Esophagus squamous epithelium (tissue), 5 donors: ENCODE data around the gene FAM222A. TPM values are rescaled to one million over a fixed set of nuclear protein-coding genes. Genes with fewer than 3 reads are reported as not detected.

Experiments
- DNase-seq: peaks from one replicate; lab custom pipeline; 2025; lab: John Stamatoyannopoulos, UW
- H3K27ac ChIP-seq, 4 donors: fragments of 200-600 bp; sonication (generic); one replicate each; pipeline ENCODE4 v1.5.1; 2016 to 2019; ENCODE audit warnings: mild to moderate bottlenecking in 1 of 4
- H3K27me3 ChIP-seq, 4 donors: fragments of 200-600 bp; sonication (generic); 1 replicate in 3 of 4; 2 replicates in 1 of 4; pipeline versions ENCODE4 v1.5.1 to v1.6.0; 2017 to 2021; ENCODE audit warnings: antibody characterized with exemption in 1 of 4
- H3K36me3 ChIP-seq, 3 donors: fragments of 200-600 bp; sonication (generic); one replicate each; pipeline ENCODE4 v1.5.1; 2016 to 2019
- H3K4me1 ChIP-seq, 3 donors: fragments of 200-600 bp; sonication (generic); one replicate each; pipeline ENCODE4 v1.5.1; 2017 to 2019
- H3K4me3 ChIP-seq, 4 donors: fragments of 200-600 bp; sonication (generic); 1 replicate in 3 of 4; 2 replicates in 1 of 4; pipeline ENCODE4 v1.5.1; 2016 to 2019; ENCODE audit warnings: mild to moderate bottlenecking in 2 of 4, moderate library complexity in 1 of 4
- H3K9me3 ChIP-seq, 3 donors: fragments of 200-600 bp; sonication (generic); one replicate each; pipeline ENCODE4 v1.5.1; 2016 to 2019
- POLR2A ChIP-seq, 4 donors: fragments of 450-650 bp; IDR thresholded peaks; one replicate each; pipeline ENCODE4 v1.6.1; 2017; ENCODE audit warnings: antibody characterized with exemption in 4 of 4, mild to moderate bottlenecking in 4 of 4, moderate library complexity in 3 of 4
- WGBS, 2 donors: methylation state at CpG; one replicate each; pipeline ENCODE4 v1.1.5; 2018; 5-methylcytosine and 5-hydroxymethylcytosine counted together
- intact Hi-C: fragments of 100-400 bp; cut with DNase I; formaldehyde crosslinking; loops from one replicate; pipeline ENCODE4 v1.15.0; 2022
- total RNA-seq, 4 donors: library from RNA; depleted of rRNA; stranded (reverse); fragments of >200 nt; gene quantifications; one replicate each; pipeline ENCODE4 v1.1.0, GENCODE V29; 2016
- TF ChIP-seq, protein P1 (sequence below), 6 experiments: fragments of 450-650 bp in 4 of 6; fragments of 200-600 bp in 2 of 6; sonication (generic) in 2 of 6; IDR thresholded peaks; one replicate each; pipeline ENCODE4 v1.5.1; 2016 to 2019; ENCODE audit warnings: antibody characterized with exemption in 6 of 6, mild to moderate bottlenecking in 4 of 6, moderate library complexity in 4 of 6
- donor health status: DM: yes; HTN: yes; CAD: no.

The FAM222A gene
- total RNA-seq, 4 donors from 2014 or later = 0.57 to 9.3 (median 5.0) TPM

DNA sequence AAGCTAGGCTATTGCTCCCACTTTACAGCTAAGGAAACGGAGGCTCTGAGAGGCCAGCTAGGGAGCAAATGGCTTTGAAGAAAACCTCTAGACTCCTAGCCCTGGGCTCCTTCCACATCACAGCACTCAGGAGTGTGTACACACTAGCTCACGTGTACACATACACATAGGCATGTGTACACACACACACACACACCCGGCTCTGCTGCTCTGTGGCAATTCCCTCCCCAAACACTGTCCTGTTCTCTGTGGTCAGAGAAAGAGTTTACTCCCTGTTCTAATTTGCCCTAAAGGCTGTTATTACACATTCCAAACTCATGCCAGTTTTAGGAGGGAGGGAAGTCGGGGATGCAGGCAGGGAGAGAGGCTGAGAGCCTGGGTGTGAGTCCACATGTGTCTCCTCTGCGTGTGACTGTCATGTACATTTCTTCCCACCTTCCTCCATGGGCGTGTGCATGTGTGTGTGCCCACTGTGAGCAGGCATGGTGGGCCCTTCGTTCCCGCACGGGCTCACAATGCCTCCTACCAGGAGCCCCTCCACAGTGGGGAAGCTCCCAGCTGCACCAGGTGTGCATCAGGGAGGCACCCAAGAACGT, 105.4 kb downstream of the FAM222A start:
- 16 to 29% methylated on average over 6 of the region's 10 CpGs for WGBS, 2 donors
- Histone ChIP-seq H3K36me3 (peaks cover 0 to 9% (median 0%) of the 10 kb centered on the region in 3 donors), H3K27ac (peak overlapping the region in 2 of 4 donors; percentile 22 to 44), H3K4me3 (no peak overlapping the region), H3K4me1 (peaks cover 22 to 65% (median 29%) of the 10 kb centered on the region in 3 donors), H3K27me3 (peaks cover 0 to 7% (median 0%) of the 10 kb centered on the region in 4 donors), H3K9me3 (no peaks in the 10 kb centered on the region)
- TF ChIP-seq POLR2A (IDR thresholded peaks at IDR 0.05) = no peak
- TF ChIP-seq, protein P1, sequence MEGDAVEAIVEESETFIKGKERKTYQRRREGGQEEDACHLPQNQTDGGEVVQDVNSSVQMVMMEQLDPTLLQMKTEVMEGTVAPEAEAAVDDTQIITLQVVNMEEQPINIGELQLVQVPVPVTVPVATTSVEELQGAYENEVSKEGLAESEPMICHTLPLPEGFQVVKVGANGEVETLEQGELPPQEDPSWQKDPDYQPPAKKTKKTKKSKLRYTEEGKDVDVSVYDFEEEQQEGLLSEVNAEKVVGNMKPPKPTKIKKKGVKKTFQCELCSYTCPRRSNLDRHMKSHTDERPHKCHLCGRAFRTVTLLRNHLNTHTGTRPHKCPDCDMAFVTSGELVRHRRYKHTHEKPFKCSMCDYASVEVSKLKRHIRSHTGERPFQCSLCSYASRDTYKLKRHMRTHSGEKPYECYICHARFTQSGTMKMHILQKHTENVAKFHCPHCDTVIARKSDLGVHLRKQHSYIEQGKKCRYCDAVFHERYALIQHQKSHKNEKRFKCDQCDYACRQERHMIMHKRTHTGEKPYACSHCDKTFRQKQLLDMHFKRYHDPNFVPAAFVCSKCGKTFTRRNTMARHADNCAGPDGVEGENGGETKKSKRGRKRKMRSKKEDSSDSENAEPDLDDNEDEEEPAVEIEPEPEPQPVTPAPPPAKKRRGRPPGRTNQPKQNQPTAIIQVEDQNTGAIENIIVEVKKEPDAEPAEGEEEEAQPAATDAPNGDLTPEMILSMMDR (IDR thresholded peaks at IDR 0.05) = no peak
- intact Hi-C loops = no loop called here
- no peak for DNase-seq

Other genes with a start within 250 kb of the FAM222A start
- gene KCTD10, start 236.5 kb upstream of the FAM222A start, total RNA-seq = 10 to 100 TPM; 31.5 to 62.8 (median 46.5) TPM
- gene UBE3B, start 236.2 kb upstream of the FAM222A start, total RNA-seq = 10 to 100 TPM; 31.7 to 48.7 (median 37.6) TPM
- 10 to 100 TPM; 45.2 to 59.5 (median 52.3) TPM for gene MMAB, start 140.3 kb upstream of the FAM222A start, total RNA-seq
- gene MVK, start 140.0 kb upstream of the FAM222A start, total RNA-seq = 10 to 100 TPM; 38.9 to 62.6 (median 46.4) TPM
- 1 to 10 TPM; 2.8 to 7.5 (median 4.8) TPM for gene TRPV4, start 119.6 kb downstream of the FAM222A start, total RNA-seq
- 100 to 1,000 TPM; 315 to 901 (median 457) TPM for gene GLTP, start 166.7 kb downstream of the FAM222A start, total RNA-seq
- 10 to 100 TPM; 15.7 to 31.7 (median 20.0) TPM for gene TCHP, start 186.4 kb downstream of the FAM222A start, total RNA-seq